ENCODE results near the gene KRT37. TPM values are rescaled to one million over a fixed set of nuclear protein-coding genes. Genes with fewer than 3 reads are reported as not detected.
"Not testable (repeated sequence)": the region's sequence is repeated elsewhere in the genome, so short reads cannot be mapped to it uniquely, and the experiment has no call there.

Gene KRT37
- total RNA-seq, 1 donor: not detected

DNA sequence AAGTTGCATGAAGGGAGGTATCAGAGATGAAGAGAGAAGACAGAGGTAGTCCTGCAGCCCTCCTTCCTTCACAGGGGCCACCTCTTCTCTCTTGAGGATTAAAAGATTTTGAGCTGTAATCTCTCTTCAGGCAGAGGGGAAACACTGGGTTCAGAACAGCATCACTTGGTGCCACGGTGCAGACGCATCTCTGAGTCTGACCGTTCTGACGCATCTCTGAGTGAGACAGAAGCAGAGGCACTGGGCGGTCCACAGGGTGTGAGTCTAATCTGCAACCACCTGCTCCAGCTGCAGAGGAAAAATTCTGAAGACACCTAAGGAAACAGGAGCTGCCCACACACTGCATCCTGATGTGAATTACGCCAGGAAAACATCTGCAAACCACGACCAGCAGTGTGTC, 5.3 kb upstream of the KRT37 start:
- no peak for DNase-seq (ENCODE audit: low read depth)
- TF ChIP-seq, protein P1, sequence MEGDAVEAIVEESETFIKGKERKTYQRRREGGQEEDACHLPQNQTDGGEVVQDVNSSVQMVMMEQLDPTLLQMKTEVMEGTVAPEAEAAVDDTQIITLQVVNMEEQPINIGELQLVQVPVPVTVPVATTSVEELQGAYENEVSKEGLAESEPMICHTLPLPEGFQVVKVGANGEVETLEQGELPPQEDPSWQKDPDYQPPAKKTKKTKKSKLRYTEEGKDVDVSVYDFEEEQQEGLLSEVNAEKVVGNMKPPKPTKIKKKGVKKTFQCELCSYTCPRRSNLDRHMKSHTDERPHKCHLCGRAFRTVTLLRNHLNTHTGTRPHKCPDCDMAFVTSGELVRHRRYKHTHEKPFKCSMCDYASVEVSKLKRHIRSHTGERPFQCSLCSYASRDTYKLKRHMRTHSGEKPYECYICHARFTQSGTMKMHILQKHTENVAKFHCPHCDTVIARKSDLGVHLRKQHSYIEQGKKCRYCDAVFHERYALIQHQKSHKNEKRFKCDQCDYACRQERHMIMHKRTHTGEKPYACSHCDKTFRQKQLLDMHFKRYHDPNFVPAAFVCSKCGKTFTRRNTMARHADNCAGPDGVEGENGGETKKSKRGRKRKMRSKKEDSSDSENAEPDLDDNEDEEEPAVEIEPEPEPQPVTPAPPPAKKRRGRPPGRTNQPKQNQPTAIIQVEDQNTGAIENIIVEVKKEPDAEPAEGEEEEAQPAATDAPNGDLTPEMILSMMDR (IDR thresholded peaks at IDR 0.05; ENCODE audit: insufficient read depth, low read depth, low read length): no peak
- H3K4me3 ChIP-seq (ENCODE audit: low read depth, low read length): no peak overlapping the region

DNA sequence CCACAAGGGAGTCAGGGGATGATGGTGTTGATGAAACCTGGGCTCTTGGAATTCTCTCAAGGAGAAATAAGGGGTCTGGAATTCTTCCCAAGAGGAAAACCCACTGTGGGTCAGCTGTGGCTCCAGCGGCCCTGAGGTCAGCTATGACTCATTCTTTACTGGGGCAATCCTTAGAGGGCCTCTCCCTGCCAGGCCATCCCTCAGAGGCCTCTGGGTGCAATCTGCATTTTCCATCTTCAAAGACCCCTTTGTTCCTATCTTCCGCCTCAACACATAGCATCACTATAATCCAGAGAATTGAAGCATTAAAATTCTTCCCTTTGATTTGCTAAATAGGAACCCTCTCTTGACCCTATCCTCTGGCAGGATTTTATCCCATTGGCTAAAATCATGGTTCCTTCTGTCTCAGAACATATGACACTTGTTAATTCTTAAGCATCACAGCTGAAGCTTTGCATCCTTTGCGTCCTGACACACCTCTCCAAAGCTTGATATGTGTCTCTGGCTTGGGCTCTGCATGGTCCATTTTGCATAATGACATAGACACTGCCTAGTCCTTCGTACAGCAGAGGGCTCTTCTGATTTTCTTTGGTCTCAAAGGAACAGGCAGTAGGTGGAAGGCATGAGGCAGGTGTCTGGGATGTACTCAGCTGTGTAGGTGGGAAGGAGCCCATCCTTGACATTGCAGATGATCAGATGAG, 4.4 kb upstream of the KRT37 start:
- TF ChIP-seq, protein P1 (IDR thresholded peaks at IDR 0.05; ENCODE audit: insufficient read depth, low read depth, low read length): no peak
- H3K4me3 ChIP-seq (ENCODE audit: low read depth, low read length): no peak overlapping the region
- DNase-seq (ENCODE audit: low read depth): peak; percentile 68

DNA sequence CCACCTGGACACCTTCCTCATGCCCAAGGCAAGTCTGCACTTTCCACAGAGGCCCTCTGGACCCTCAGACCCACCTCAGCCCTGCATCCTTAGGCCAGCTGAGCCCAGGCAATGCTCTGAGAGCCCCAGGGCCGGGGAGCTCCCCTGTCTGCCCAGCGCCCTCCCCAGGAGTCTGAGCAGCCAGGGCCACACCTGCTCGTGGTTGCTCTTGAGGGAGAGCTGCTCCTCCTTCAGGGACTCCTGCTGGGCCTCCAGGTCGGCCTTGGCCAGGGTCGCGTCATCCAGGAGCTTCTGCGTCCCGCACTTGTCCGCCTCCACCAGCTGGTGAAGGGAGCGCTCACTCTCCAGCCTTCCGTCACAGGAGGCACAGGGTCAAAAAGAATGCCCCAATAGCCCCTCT, 1.8 kb downstream of the KRT37 start:
- not testable (repeated sequence) for H3K4me3 ChIP-seq (ENCODE audit: low read depth, low read length); DNase-seq (ENCODE audit: low read depth)

DNA sequence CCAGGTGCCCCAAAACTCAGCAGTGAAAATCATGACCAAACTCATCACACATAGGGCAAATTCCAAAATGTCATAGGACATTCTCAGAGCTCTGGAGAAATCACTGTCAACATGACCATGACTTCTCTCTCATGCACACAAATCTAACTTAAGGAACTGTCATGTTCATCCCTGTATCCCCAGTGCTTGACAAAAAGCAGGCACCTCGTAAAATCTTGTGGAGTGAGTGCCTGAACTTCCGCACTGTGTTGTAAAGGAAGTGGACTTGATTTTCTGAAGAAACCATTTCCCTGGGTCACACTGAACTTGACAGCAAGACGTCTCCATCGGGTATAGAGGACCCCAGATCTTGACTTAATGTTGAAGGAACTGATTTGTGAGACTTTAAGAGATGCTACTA, 2.8 kb downstream of the KRT37 start:
- H3K4me3 ChIP-seq (ENCODE audit: low read depth, low read length): no peak overlapping the region
- TF ChIP-seq, protein P1 (IDR thresholded peaks at IDR 0.05; ENCODE audit: insufficient read depth, low read depth, low read length): no peak
- DNase-seq (ENCODE audit: low read depth): peak; percentile 90

DNA sequence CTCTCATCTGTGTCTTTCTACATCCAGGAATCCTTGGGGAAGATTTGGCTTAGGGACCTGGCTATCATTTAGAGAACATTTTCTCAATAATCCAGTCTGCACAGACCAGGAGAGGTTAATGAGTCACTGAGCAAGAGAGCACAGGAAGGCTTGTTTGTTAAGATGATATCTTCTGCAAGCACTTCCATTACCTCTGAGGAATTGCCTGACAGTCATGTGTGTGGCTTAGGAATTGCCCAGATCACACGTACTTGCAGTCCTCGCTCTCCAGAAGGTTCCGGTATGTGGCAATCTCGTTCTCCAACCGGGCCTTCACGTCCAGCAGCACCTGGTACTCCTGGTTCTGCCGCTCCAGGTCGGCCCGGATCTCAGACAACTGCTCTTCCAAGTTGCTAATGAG, 3.3 kb downstream of the KRT37 start:
- peak; percentile 88 for DNase-seq (ENCODE audit: low read depth)
- H3K4me3 ChIP-seq (ENCODE audit: low read depth, low read length): no peak overlapping the region
- TF ChIP-seq, protein P1 (IDR thresholded peaks at IDR 0.05; ENCODE audit: insufficient read depth, low read depth, low read length): no peak

DNA sequence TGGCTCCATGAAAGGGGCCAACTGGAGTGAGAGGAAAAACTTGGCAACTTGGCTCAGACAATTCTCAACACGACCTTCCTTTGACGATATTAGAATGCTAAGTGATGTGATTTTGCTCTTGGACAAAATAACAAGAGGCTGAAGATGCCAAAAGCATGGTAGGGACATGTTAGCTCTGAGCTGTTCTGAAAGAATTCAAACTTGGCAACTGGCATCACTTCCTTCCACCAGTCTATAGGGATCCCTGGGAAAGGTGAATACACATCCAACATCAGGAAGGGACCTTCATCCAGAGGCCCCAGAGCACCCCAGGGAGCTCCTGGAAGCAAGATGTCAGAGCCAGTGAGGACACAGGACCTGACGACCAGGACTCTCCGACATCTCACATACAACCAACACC, 4.3 kb downstream of the KRT37 start:
- TF ChIP-seq, protein P1 (IDR thresholded peaks at IDR 0.05; ENCODE audit: insufficient read depth, low read depth, low read length): no peak
- no peak for DNase-seq (ENCODE audit: low read depth)
- no peak overlapping the region for H3K4me3 ChIP-seq (ENCODE audit: low read depth, low read length)

DNA sequence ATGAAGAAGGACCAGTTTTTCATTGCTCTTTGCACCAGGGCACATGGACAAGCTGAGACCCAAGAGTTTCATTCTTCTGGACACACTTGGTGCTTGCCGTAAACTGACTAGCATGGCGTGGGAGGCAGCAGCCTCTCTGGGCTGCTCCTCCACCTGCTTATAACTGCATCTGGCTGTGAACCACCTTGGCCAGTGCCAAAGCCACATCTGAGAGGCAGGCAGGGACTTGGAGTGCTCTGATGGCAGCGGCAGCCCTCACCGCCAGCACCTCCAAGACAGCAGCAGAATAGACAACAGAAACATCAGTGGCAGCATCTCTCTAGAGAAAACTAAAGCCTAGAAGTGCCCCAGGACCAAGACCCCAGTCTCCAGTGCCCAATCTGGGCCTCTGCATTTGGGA, 4.7 kb downstream of the KRT37 start:
- no peak overlapping the region for H3K4me3 ChIP-seq (ENCODE audit: low read depth, low read length)
- DNase-seq (ENCODE audit: low read depth): no peak
- TF ChIP-seq, protein P1 (IDR thresholded peaks at IDR 0.05; ENCODE audit: insufficient read depth, low read depth, low read length): no peak

Measured in fibroblast of villous mesenchyme (primary cell).